HEK293 (cell line): ENCODE measurements around the gene SIK3.

ENCODE experiments used
- CTCF ChIA-PET: fragments of 350-600 bp; formaldehyde crosslinking; extraction: SDS; loops from one replicate; lab custom pipeline; 2021; ENCODE audit warnings: antibody characterized with exemption; lab: Yijun Ruan, JAX
- POLR2A ChIA-PET: fragments of 300-600 bp; formaldehyde crosslinking; extraction: SDS; loops from one replicate; lab custom pipeline; 2020; ENCODE audit warnings: antibody characterized with exemption, inconsistent platforms; lab: Yijun Ruan, JAX
- H3K27ac ChIP-seq: fragments of 200-500 bp; sonication (Bioruptor generic); 2 replicates; pipeline ENCODE4 v1.5.1; 2014; ENCODE audit warnings: low read depth, low read length, control low read depth, inconsistent platforms; ENCODE audit errors: extremely low read depth
- H3K36me3 ChIP-seq, 2 experiments: fragments of 200-500 bp in 1 of 2; sonication (Bioruptor generic) in 1 of 2; 1 replicate in 1 of 2; 2 replicates in 1 of 2; pipeline ENCODE4 v1.5.1; 2014 to 2017; ENCODE audit warnings: inconsistent platforms in 2 of 2, low read length in 2 of 2; ENCODE audit not compliant: control insufficient read depth in 2 of 2, insufficient read depth in 1 of 2
- H3K4me1 ChIP-seq: fragments of 200-500 bp; sonication (Bioruptor generic); 2 replicates; pipeline ENCODE4 v1.5.1; 2014; ENCODE audit warnings: mild to moderate bottlenecking, low read length, inconsistent platforms; ENCODE audit not compliant: control insufficient read depth, insufficient read depth
- H3K4me3 ChIP-seq: 2 replicates; pipeline ENCODE4 v1.5.1; 2011; ENCODE audit warnings: low read depth, mild to moderate bottlenecking, control low read depth, low read length, moderate library complexity
- H3K9me3 ChIP-seq: fragments of 200-500 bp; sonication (Bioruptor generic); 2 replicates; pipeline ENCODE4 v1.5.1; 2014; ENCODE audit warnings: low read depth, low read length, inconsistent platforms; ENCODE audit not compliant: control insufficient read depth, insufficient read depth
- GFI1B ChIP-seq: fragments of 450-650 bp; formaldehyde crosslinking; IDR thresholded peaks from 2 replicates; pipeline ENCODE4 v1.5.1; 2016; ENCODE audit warnings: missing biosample characterization, missing genetic modification characterization
- HOXD13 ChIP-seq: sonication (generic); formaldehyde crosslinking; IDR thresholded peaks from 2 replicates; pipeline ENCODE4 v1.8.0; 2022; ENCODE audit warnings: missing genetic modification reagents, borderline replicate concordance
- INSM2 ChIP-seq: fragments of 450-650 bp; formaldehyde crosslinking; IDR thresholded peaks from 2 replicates; pipeline ENCODE4 v1.5.1; 2016; ENCODE audit warnings: missing biosample characterization, missing genetic modification characterization
- KLF10 ChIP-seq: fragments of 450-650 bp; IDR thresholded peaks from 2 replicates; pipeline ENCODE4 v1.5.1; 2018; ENCODE audit warnings: missing biosample characterization, mild to moderate bottlenecking, missing genetic modification characterization
- MYNN ChIP-seq: fragments of 450-650 bp; formaldehyde crosslinking; IDR thresholded peaks from 2 replicates; pipeline ENCODE4 v1.5.1; 2016; ENCODE audit warnings: missing biosample characterization, missing genetic modification characterization, borderline replicate concordance
- RBAK ChIP-seq: fragments of 450-650 bp; formaldehyde crosslinking; IDR thresholded peaks from 2 replicates; pipeline ENCODE4 v1.5.1; 2016; ENCODE audit warnings: missing biosample characterization, missing genetic modification characterization
- ZNF202 ChIP-seq: fragments of 450-650 bp; formaldehyde crosslinking; IDR thresholded peaks from 2 replicates; pipeline ENCODE4 v1.5.1; 2016; ENCODE audit warnings: missing biosample characterization, missing genetic modification characterization, borderline replicate concordance
- ZNF354C ChIP-seq: fragments of 450-650 bp; formaldehyde crosslinking; IDR thresholded peaks from 2 replicates; pipeline ENCODE4 v1.5.1; 2016; ENCODE audit warnings: missing biosample characterization, missing genetic modification characterization, low read depth, borderline replicate concordance
- ZNF416 ChIP-seq: fragments of 450-650 bp; formaldehyde crosslinking; IDR thresholded peaks from 2 replicates; pipeline ENCODE4 v1.5.1; 2016; ENCODE audit warnings: missing biosample characterization, missing genetic modification characterization
- ZNF426 ChIP-seq: fragments of 450-650 bp; formaldehyde crosslinking; IDR thresholded peaks from 2 replicates; pipeline ENCODE4 v1.5.1; 2017; ENCODE audit warnings: missing biosample characterization, missing genetic modification characterization, mild to moderate bottlenecking, inconsistent platforms, moderate library complexity
- ZNF529 ChIP-seq: fragments of 450-650 bp; formaldehyde crosslinking; IDR thresholded peaks from 2 replicates; pipeline ENCODE4 v1.5.1; 2017; ENCODE audit warnings: missing genetic modification characterization, missing biosample characterization; ENCODE audit not compliant: insufficient replicate concordance
- ZNF548 ChIP-seq: fragments of 450-650 bp; formaldehyde crosslinking; IDR thresholded peaks from 2 replicates; pipeline ENCODE4 v1.5.1; 2016; ENCODE audit warnings: missing biosample characterization, missing genetic modification characterization
- ZNF549 ChIP-seq: fragments of 450-650 bp; IDR thresholded peaks from 2 replicates; pipeline ENCODE4 v1.5.1; 2018; ENCODE audit warnings: missing biosample characterization, missing genetic modification characterization, mild to moderate bottlenecking, inconsistent platforms, moderate library complexity
- ZNF555 ChIP-seq: fragments of 450-650 bp; formaldehyde crosslinking; conservative IDR thresholded peaks from 2 replicates; pipeline ENCODE4 v1.5.1; 2017; ENCODE audit warnings: missing biosample characterization, mild to moderate bottlenecking, missing genetic modification characterization, inconsistent platforms
- ZNF560 ChIP-seq: fragments of 450-650 bp; formaldehyde crosslinking; IDR thresholded peaks from 2 replicates; pipeline ENCODE4 v1.5.1; 2017; ENCODE audit warnings: missing biosample characterization, missing genetic modification characterization, borderline replicate concordance
- ZNF561 ChIP-seq: fragments of 450-650 bp; IDR thresholded peaks from 2 replicates; pipeline ENCODE4 v1.5.1; 2018; ENCODE audit warnings: missing biosample characterization, missing genetic modification characterization, borderline replicate concordance
- ZNF585B ChIP-seq: fragments of 450-650 bp; formaldehyde crosslinking; IDR thresholded peaks from 2 replicates; pipeline ENCODE4 v1.5.1; 2016; ENCODE audit warnings: missing biosample characterization, missing genetic modification characterization
- ZNF747 ChIP-seq: fragments of 450-650 bp; formaldehyde crosslinking; IDR thresholded peaks from 2 replicates; pipeline ENCODE4 v1.5.1; 2016; ENCODE audit warnings: missing biosample characterization, missing genetic modification characterization
- ZNF830 ChIP-seq: fragments of 450-650 bp; IDR thresholded peaks from 2 replicates; pipeline ENCODE4 v1.5.0; 2018; ENCODE audit warnings: missing biosample characterization, missing genetic modification characterization, low read depth, mild to moderate bottlenecking, moderate library complexity
- TF ChIP-seq, protein P1 (sequence below): fragments of 450-650 bp; formaldehyde crosslinking; IDR thresholded peaks from 2 replicates; pipeline ENCODE4 v1.5.1; 2016; ENCODE audit warnings: missing biosample characterization, missing genetic modification characterization, low read depth
- TF ChIP-seq, protein P2 (sequence below): fragments of 450-650 bp; formaldehyde crosslinking; IDR thresholded peaks from 2 replicates; pipeline ENCODE4 v1.5.1; 2016; ENCODE audit warnings: missing biosample characterization, missing genetic modification characterization, borderline replicate concordance
- TF ChIP-seq, protein P3 (sequence below): fragments of 450-650 bp; formaldehyde crosslinking; IDR thresholded peaks from 2 replicates; pipeline ENCODE4 v1.5.1; 2017; ENCODE audit warnings: missing biosample characterization, missing genetic modification characterization

Gene SIK3

DNA sequence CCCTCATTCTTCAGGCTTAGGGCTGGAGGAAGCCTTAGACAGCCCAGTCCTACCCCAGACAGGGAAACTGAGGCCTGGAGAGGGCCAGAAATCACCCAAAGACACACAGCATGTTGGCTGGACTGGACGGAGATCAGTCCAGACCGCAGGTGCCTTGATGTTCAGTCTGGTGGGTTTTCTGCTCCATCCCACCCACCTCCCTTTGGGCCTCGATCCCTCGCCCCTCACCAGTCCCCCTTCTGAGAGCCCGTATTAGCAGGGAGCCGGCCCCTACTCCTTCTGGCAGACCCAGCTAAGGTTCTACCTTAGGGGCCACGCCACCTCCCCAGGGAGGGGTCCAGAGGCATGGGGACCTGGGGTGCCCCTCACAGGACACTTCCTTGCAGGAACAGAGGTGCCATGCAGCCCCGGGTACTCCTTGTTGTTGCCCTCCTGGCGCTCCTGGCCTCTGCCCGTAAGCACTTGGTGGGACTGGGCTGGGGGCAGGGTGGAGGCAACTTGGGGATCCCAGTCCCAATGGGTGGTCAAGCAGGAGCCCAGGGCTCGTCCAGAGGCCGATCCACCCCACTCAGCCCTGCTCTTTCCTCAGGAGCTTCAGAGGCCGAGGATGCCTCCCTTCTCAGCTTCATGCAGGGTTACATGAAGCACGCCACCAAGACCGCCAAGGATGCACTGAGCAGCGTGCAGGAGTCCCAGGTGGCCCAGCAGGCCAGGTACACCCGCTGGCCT is 267.9 kb downstream of the SIK3 start:
- POLR2A ChIA-PET = no interaction called here
- H3K27ac ChIP-seq = no peak overlapping the region

GRCh38 chr11:116829525-116830183 is 268.6 kb downstream of the SIK3 start, which contains the start of gene APOC3:
APOC3 (plus strand) TSS chr11:116829907; CDS start chr11:116830583, 676 bp downstream.
- Histone ChIP-seq H3K4me1 (no peaks in the 10 kb centered on the region), H3K9me3 (no peaks in the 10 kb centered on the region), H3K27ac (no peak within 1 kb of the TSS), H3K36me3 (no peaks in the 10 kb centered on the region), H3K4me3 (no peak within 1 kb of the TSS)
- CTCF ChIA-PET = interaction anchor here (0.6 kb wide), 1 partner anchor 81 kb away, joined by 3 read pairs; no protein-coding TSS in a partner anchor
- POLR2A ChIA-PET = no interaction called here
- TF ChIP-seq ZNF202 = no peak
- no peak for TF ChIP-seq ZNF529
- no peak for TF ChIP-seq ZNF830 (tag by site-specific recombination)
- TF ChIP-seq ZNF548 = no peak
- TF ChIP-seq, protein P1, sequence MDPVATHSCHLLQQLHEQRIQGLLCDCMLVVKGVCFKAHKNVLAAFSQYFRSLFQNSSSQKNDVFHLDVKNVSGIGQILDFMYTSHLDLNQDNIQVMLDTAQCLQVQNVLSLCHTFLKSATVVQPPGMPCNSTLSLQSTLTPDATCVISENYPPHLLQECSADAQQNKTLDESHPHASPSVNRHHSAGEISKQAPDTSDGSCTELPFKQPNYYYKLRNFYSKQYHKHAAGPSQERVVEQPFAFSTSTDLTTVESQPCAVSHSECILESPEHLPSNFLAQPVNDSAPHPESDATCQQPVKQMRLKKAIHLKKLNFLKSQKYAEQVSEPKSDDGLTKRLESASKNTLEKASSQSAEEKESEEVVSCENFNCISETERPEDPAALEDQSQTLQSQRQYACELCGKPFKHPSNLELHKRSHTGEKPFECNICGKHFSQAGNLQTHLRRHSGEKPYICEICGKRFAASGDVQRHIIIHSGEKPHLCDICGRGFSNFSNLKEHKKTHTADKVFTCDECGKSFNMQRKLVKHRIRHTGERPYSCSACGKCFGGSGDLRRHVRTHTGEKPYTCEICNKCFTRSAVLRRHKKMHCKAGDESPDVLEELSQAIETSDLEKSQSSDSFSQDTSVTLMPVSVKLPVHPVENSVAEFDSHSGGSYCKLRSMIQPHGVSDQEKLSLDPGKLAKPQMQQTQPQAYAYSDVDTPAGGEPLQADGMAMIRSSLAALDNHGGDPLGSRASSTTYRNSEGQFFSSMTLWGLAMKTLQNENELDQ = no peak
- no peak for TF ChIP-seq ZNF416
- TF ChIP-seq ZNF354C (tag by site-specific recombination) = no peak
- TF ChIP-seq ZNF561 (tag by site-specific recombination) = no peak
- TF ChIP-seq, protein P2, sequence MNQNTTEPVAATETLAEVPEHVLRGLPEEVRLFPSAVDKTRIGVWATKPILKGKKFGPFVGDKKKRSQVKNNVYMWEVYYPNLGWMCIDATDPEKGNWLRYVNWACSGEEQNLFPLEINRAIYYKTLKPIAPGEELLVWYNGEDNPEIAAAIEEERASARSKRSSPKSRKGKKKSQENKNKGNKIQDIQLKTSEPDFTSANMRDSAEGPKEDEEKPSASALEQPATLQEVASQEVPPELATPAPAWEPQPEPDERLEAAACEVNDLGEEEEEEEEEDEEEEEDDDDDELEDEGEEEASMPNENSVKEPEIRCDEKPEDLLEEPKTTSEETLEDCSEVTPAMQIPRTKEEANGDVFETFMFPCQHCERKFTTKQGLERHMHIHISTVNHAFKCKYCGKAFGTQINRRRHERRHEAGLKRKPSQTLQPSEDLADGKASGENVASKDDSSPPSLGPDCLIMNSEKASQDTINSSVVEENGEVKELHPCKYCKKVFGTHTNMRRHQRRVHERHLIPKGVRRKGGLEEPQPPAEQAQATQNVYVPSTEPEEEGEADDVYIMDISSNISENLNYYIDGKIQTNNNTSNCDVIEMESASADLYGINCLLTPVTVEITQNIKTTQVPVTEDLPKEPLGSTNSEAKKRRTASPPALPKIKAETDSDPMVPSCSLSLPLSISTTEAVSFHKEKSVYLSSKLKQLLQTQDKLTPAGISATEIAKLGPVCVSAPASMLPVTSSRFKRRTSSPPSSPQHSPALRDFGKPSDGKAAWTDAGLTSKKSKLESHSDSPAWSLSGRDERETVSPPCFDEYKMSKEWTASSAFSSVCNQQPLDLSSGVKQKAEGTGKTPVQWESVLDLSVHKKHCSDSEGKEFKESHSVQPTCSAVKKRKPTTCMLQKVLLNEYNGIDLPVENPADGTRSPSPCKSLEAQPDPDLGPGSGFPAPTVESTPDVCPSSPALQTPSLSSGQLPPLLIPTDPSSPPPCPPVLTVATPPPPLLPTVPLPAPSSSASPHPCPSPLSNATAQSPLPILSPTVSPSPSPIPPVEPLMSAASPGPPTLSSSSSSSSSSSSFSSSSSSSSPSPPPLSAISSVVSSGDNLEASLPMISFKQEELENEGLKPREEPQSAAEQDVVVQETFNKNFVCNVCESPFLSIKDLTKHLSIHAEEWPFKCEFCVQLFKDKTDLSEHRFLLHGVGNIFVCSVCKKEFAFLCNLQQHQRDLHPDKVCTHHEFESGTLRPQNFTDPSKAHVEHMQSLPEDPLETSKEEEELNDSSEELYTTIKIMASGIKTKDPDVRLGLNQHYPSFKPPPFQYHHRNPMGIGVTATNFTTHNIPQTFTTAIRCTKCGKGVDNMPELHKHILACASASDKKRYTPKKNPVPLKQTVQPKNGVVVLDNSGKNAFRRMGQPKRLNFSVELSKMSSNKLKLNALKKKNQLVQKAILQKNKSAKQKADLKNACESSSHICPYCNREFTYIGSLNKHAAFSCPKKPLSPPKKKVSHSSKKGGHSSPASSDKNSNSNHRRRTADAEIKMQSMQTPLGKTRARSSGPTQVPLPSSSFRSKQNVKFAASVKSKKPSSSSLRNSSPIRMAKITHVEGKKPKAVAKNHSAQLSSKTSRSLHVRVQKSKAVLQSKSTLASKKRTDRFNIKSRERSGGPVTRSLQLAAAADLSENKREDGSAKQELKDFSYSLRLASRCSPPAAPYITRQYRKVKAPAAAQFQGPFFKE (tag by site-specific recombination) = no peak
- TF ChIP-seq ZNF549 (tag by site-specific recombination) = no peak
- TF ChIP-seq ZNF585B (tag by site-specific recombination) = no peak
- TF ChIP-seq KLF10 (tag by site-specific recombination) = no peak
- no peak for TF ChIP-seq INSM2
- no peak for TF ChIP-seq ZNF555 (tag by site-specific recombination)
- no peak for TF ChIP-seq RBAK
- no peak for TF ChIP-seq MYNN (tag by site-specific recombination)

More for the DNA sequence above, 267.9 kb downstream of the SIK3 start:
- Histone ChIP-seq H3K4me1 (no peaks in the 10 kb centered on the region), H3K9me3 (no peaks in the 10 kb centered on the region), H3K36me3 (no peaks in the 10 kb centered on the region), H3K4me3 (no peak overlapping the region)
- TF ChIP-seq HOXD13 (CRISPR knock-in tag) (no peak), ZNF560 (tag by site-specific recombination) (no peak), ZNF830 (tag by site-specific recombination) (no peak), GFI1B (tag by site-specific recombination) (no peak), ZNF426 (tag by site-specific recombination) (no peak), ZNF747 (tag by site-specific recombination) (no peak)
- TF ChIP-seq, protein P3, sequence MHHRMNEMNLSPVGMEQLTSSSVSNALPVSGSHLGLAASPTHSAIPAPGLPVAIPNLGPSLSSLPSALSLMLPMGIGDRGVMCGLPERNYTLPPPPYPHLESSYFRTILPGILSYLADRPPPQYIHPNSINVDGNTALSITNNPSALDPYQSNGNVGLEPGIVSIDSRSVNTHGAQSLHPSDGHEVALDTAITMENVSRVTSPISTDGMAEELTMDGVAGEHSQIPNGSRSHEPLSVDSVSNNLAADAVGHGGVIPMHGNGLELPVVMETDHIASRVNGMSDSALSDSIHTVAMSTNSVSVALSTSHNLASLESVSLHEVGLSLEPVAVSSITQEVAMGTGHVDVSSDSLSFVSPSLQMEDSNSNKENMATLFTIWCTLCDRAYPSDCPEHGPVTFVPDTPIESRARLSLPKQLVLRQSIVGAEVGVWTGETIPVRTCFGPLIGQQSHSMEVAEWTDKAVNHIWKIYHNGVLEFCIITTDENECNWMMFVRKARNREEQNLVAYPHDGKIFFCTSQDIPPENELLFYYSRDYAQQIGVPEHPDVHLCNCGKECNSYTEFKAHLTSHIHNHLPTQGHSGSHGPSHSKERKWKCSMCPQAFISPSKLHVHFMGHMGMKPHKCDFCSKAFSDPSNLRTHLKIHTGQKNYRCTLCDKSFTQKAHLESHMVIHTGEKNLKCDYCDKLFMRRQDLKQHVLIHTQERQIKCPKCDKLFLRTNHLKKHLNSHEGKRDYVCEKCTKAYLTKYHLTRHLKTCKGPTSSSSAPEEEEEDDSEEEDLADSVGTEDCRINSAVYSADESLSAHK (tag by site-specific recombination) = no peak
- CTCF ChIA-PET = no interaction called here
